GM23248 (cell line): ENCODE data around the gene IGFBP6.

Experiments
- EZH2 ChIP-seq: fragments of 200-600 bp; sonication (generic); IDR thresholded peaks from 2 replicates; pipeline ENCODE4 v1.6.1; 2018; ENCODE audit warnings: antibody characterized with exemption, mild to moderate bottlenecking; ENCODE audit not compliant: insufficient read depth, poor library complexity, severe bottlenecking
- EZH2phosphoT487 ChIP-seq: fragments of 200-600 bp; sonication (generic); IDR thresholded peaks from 2 replicates; pipeline ENCODE4 v1.6.1; 2018; ENCODE audit warnings: antibody characterized with exemption, moderate library complexity, mild to moderate bottlenecking, low read depth; ENCODE audit not compliant: insufficient read depth

GRCh38 chr12:53048780-53049401, 48.6 kb upstream of the IGFBP6 start:
- TF ChIP-seq EZH2, result no peak
- no peak for TF ChIP-seq EZH2phosphoT487
